HG02981 (cell line): ENCODE data around the gene NPR1.
"Not testable (repeated sequence)": the region's sequence is repeated elsewhere in the genome, so short reads cannot be mapped to it uniquely, and the experiment has no call there.

ENCODE experiments used
- ATAC-seq: cut with Tn5 transposase; IDR thresholded peaks from one replicate; pipeline ENCODE4 v1.9.1; 2021; ENCODE audit warnings: mild to moderate bottlenecking, moderate library complexity; ENCODE audit not compliant: unreplicated experiment

Gene NPR1

GRCh38 chr1:153716211-153716610, 37.7 kb downstream of the NPR1 start:
- ATAC-seq = not testable (repeated sequence)

- no peak for ATAC-seq
Observed at GRCh38 chr1:153717330-153717729, 38.8 kb downstream of the NPR1 start.

- no peak for ATAC-seq
Observed at GRCh38 chr1:153723687-153724086, 45.2 kb downstream of the NPR1 start.

- ATAC-seq = not testable (repeated sequence)
Observed at GRCh38 chr1:153724634-153725033, 46.1 kb downstream of the NPR1 start.

- ATAC-seq = peak; percentile 97
Observed at GRCh38 chr1:153727463-153728304, 49.2 kb downstream of the NPR1 start, which contains the start of gene INTS3. Gene INTS3 (plus strand): TSS chr1:153728050. CDS start chr1:153728635, 585 bp downstream.

GRCh38 chr1:153728305-153729066, 50.0 kb downstream of the NPR1 start:
- ATAC-seq = no peak

- ATAC-seq = no peak
Observed at GRCh38 chr1:153730468-153730988, 52.0 kb downstream of the NPR1 start.

- no peak for ATAC-seq
Observed at GRCh38 chr1:153733970-153734369, 55.5 kb downstream of the NPR1 start.

- no peak for ATAC-seq
Observed at GRCh38 chr1:153734396-153735089, 56.1 kb downstream of the NPR1 start.

GRCh38 chr1:153735090-153735420, 56.6 kb downstream of the NPR1 start:
- ATAC-seq = no peak

- no peak for ATAC-seq
Observed at GRCh38 chr1:153741986-153742385, 63.5 kb downstream of the NPR1 start.

GRCh38 chr1:153742411-153743142, 64.1 kb downstream of the NPR1 start:
- ATAC-seq = peak; percentile 85
